ENCODE data around the gene ATXN10.

ATXN10 gene

DNA sequence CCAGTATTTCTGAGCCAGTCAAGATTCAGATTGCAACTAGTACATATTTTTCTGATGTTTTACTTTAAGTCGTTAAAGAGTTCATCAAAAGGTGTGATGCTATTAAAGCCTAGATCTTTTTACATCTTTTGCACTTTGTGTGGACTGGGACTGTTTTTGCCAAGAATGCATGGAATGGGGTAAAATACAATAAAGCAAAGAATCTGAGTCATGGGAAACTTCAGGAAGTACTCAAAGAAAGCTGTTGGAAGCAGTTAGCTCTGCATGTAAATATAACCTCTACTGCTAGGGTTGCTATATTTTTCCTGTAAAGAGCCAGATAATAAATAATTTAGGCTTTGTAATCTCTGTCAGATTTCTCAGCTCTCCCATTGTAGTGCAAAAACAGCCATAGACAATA, 20.9 kb downstream of the ATXN10 start:
- H3K27ac ChIP-seq (ENCODE audit: low read depth, low read length) = peak overlapping the region; percentile 83
- H3K9ac ChIP-seq (ENCODE audit: low read depth, low read length) = no peak overlapping the region
- H3K36me3 ChIP-seq (ENCODE audit: control insufficient read depth, insufficient read depth, low read length) = peaks cover 69% of the 10 kb centered on the region
- no peaks in the 10 kb centered on the region for H3K27me3 ChIP-seq (ENCODE audit: control insufficient read depth, insufficient read depth, low read length)
- peaks cover 10% of the 10 kb centered on the region; the same call in 1 of the 2 replicates for H3K4me1 ChIP-seq (ENCODE audit: control insufficient read depth, insufficient read depth, low read length)
- H3K9me3 ChIP-seq (ENCODE audit: control insufficient read depth, insufficient read depth, low read length) = no peaks in the 10 kb centered on the region
- no peak overlapping the region for H3K4me3 ChIP-seq (ENCODE audit: low read depth, low read length)

DNA sequence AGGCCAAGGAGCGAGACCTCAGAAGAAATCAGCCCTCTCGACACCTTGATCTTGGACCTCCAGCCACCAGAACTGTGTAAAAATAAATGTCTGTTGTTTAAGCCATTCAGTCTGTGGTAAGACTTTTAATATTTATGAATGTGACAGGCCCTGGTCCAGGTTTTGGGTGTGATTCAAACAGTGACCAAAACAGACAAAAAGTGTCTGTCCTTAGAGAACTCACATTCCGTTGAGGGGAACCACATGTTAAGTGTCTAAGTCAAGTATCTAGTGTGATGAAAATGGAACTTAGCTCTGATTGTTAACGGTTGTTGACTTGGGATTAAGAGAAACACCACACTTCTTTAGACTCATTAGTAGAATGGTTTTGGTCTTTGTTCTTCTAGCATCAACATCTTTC, 22.2 kb downstream of the ATXN10 start:
- Histone ChIP-seq H3K36me3 (ENCODE audit: control insufficient read depth, insufficient read depth, low read length) (peaks cover 80% of the 10 kb centered on the region), H3K27ac (ENCODE audit: low read depth, low read length) (no peak overlapping the region), H3K4me3 (ENCODE audit: low read depth, low read length) (no peak overlapping the region), H3K27me3 (ENCODE audit: control insufficient read depth, insufficient read depth, low read length) (no peaks in the 10 kb centered on the region), H3K9ac (ENCODE audit: low read depth, low read length) (no peak overlapping the region), H3K4me1 (ENCODE audit: control insufficient read depth, insufficient read depth, low read length) (peaks cover 10% of the 10 kb centered on the region; the same call in 1 of the 2 replicates), H3K9me3 (ENCODE audit: control insufficient read depth, insufficient read depth, low read length) (no peaks in the 10 kb centered on the region)

DNA sequence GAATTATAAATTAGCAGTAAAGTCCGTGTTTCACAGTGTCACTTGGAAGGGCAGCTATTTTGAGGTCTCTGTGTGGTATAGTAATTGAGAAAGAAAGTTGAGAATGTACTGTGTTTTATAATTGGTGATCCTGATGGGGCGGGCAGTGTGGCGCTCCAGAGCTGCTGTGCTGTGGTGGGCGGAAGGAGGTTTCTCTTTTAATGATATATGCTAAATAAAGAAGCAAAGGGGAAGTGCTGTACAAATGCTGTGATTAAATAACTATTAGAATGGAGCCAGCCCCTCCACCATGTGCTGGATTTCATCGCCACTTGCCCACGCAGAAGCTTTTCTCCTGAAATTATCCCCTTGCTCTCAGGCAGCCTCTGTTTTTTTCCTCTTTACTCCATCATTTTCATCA, 24.6 kb downstream of the ATXN10 start:
- Histone ChIP-seq H3K4me1 (ENCODE audit: control insufficient read depth, insufficient read depth, low read length) (peaks cover 10% of the 10 kb centered on the region; the same call in 1 of the 2 replicates), H3K9me3 (ENCODE audit: control insufficient read depth, insufficient read depth, low read length) (no peaks in the 10 kb centered on the region), H3K4me3 (ENCODE audit: low read depth, low read length) (no peak overlapping the region), H3K27ac (ENCODE audit: low read depth, low read length) (no peak overlapping the region), H3K9ac (ENCODE audit: low read depth, low read length) (no peak overlapping the region), H3K36me3 (ENCODE audit: control insufficient read depth, insufficient read depth, low read length) (peaks cover 71% of the 10 kb centered on the region), H3K27me3 (ENCODE audit: control insufficient read depth, insufficient read depth, low read length) (no peaks in the 10 kb centered on the region)

DNA sequence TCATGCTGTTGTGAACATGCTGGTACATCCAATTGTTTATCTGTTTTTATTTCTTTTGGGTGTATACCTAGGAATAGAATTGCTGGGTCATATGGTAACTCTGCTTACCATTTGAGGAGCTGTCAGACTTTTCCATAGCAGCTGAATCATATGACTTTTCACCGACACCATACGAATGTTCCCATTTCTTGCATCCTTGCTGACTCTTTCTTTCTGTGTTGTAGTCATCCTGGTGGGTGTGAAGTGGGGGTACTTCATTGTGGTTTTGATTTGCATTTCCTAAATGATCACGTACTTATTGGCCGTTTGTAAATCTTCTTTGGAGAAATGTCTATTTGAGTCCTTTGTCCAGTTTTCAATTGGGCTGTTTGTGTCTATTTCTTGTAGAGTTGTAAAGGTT, 26.5 kb downstream of the ATXN10 start:
- no peak overlapping the region for H3K9ac ChIP-seq (ENCODE audit: low read depth, low read length)
- no peaks in the 10 kb centered on the region for H3K27me3 ChIP-seq (ENCODE audit: control insufficient read depth, insufficient read depth, low read length)
- no peaks in the 10 kb centered on the region for H3K9me3 ChIP-seq (ENCODE audit: control insufficient read depth, insufficient read depth, low read length)
- H3K4me3 ChIP-seq (ENCODE audit: low read depth, low read length) = no peak overlapping the region
- no peak overlapping the region for H3K27ac ChIP-seq (ENCODE audit: low read depth, low read length)
- peaks cover 74% of the 10 kb centered on the region for H3K36me3 ChIP-seq (ENCODE audit: control insufficient read depth, insufficient read depth, low read length)
- H3K4me1 ChIP-seq (ENCODE audit: control insufficient read depth, insufficient read depth, low read length) = no peaks in the 10 kb centered on the region

DNA sequence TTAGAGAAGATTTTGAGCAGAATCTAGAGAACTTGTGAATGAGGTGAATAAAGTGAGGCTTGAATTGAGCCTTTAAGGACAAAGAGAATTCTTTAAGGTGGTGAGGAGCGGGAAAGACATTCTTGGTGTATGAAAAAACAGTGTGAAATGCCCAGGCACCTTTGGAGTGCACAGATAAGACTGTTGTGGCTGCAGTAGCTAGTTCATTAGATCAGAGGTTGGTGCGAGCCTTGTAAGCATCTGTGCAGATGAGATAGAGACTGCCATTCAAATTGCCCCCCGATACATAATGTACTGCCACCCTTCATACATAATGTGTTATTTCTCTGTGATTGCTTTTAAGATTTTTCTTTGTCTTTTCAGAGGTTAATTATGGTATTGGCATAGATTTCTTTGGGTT, 31.3 kb downstream of the ATXN10 start:
- Histone ChIP-seq H3K9ac (ENCODE audit: low read depth, low read length) (no peak overlapping the region), H3K36me3 (ENCODE audit: control insufficient read depth, insufficient read depth, low read length) (peaks cover 73% of the 10 kb centered on the region)

DNA sequence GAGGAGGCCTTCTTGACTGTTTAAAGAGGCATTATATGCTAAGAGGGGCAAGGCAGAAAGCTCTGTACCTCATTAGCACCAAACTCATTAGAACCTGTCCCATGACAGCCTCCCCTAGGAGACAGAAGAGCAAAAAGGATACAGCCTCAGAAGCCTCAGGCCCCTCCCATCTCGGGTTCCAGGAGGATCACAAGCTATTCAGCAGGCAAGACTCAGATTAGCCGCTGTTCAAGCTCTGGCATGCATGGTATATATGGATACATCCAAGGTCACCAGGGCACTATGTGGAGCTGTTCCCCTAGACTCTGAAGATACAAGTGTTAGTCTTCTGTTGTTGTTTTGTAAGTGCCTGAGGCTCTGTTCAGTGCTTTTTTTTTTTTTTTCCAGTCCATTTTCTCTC, 32.1 kb downstream of the ATXN10 start:
- no peak overlapping the region for H3K27ac ChIP-seq (ENCODE audit: low read depth, low read length)
- H3K9me3 ChIP-seq (ENCODE audit: control insufficient read depth, insufficient read depth, low read length) = no peaks in the 10 kb centered on the region
- H3K36me3 ChIP-seq (ENCODE audit: control insufficient read depth, insufficient read depth, low read length) = peaks cover 70% of the 10 kb centered on the region
- H3K4me3 ChIP-seq (ENCODE audit: low read depth, low read length) = no peak overlapping the region
- no peak overlapping the region for H3K9ac ChIP-seq (ENCODE audit: low read depth, low read length)
- no peaks in the 10 kb centered on the region for H3K4me1 ChIP-seq (ENCODE audit: control insufficient read depth, insufficient read depth, low read length)
- no peaks in the 10 kb centered on the region for H3K27me3 ChIP-seq (ENCODE audit: control insufficient read depth, insufficient read depth, low read length)

More for the DNA sequence above, 31.3 kb downstream of the ATXN10 start:
- Histone ChIP-seq H3K27ac (ENCODE audit: low read depth, low read length) (no peak overlapping the region), H3K4me3 (ENCODE audit: low read depth, low read length) (no peak overlapping the region), H3K9me3 (ENCODE audit: control insufficient read depth, insufficient read depth, low read length) (no peaks in the 10 kb centered on the region), H3K27me3 (ENCODE audit: control insufficient read depth, insufficient read depth, low read length) (no peaks in the 10 kb centered on the region), H3K4me1 (ENCODE audit: control insufficient read depth, insufficient read depth, low read length) (no peaks in the 10 kb centered on the region)

DNA sequence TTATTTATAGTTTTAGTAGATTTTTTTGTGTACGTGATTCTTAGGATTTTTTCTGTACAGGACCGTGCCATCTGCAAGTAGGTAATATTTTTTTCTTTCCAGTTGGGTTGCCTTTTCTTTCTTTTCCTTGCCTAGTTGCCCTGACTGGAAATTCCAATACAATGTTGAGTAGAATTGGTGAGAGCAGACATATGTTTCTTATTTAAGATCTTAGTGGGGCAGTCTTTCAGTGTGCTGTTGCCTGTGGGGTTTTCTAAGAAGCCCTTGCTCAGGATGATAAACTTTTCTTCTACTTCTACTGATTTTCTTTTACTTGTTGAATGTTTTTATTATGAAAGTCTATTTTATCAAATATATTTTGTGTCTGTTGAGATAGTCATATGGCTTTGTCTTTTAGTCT, 33.0 kb downstream of the ATXN10 start:
- peaks cover 74% of the 10 kb centered on the region for H3K36me3 ChIP-seq (ENCODE audit: control insufficient read depth, insufficient read depth, low read length)
- no peaks in the 10 kb centered on the region for H3K27me3 ChIP-seq (ENCODE audit: control insufficient read depth, insufficient read depth, low read length)
- H3K9ac ChIP-seq (ENCODE audit: low read depth, low read length) = no peak overlapping the region
- no peaks in the 10 kb centered on the region for H3K4me1 ChIP-seq (ENCODE audit: control insufficient read depth, insufficient read depth, low read length)
- no peak overlapping the region for H3K27ac ChIP-seq (ENCODE audit: low read depth, low read length)
- no peaks in the 10 kb centered on the region for H3K9me3 ChIP-seq (ENCODE audit: control insufficient read depth, insufficient read depth, low read length)
- no peak overlapping the region for H3K4me3 ChIP-seq (ENCODE audit: low read depth, low read length)

DNA sequence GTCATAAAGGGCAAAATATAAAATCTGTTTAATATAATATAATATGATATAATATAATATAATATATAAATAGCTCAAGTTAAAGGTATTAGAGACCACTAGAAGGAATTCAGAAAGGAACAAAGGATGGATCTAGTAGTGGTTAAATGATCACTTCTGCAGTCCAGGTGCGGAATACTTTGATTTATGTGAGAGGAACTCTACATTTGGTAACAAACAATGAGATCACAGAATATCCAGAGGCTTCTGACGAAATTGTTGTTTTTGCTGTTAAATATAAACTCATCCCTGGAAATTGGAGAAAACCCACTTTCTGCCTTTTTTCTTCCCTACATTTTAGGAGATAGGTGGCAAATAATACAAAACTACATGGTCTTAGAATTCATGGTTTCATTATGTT, 36.0 kb downstream of the ATXN10 start:
- H3K4me3 ChIP-seq (ENCODE audit: low read depth, low read length) = no peak overlapping the region
- no peak overlapping the region for H3K27ac ChIP-seq (ENCODE audit: low read depth, low read length)
- H3K36me3 ChIP-seq (ENCODE audit: control insufficient read depth, insufficient read depth, low read length) = peaks cover 61% of the 10 kb centered on the region
- H3K27me3 ChIP-seq (ENCODE audit: control insufficient read depth, insufficient read depth, low read length) = no peaks in the 10 kb centered on the region
- no peak overlapping the region for H3K9ac ChIP-seq (ENCODE audit: low read depth, low read length)
- H3K9me3 ChIP-seq (ENCODE audit: control insufficient read depth, insufficient read depth, low read length) = no peaks in the 10 kb centered on the region
- H3K4me1 ChIP-seq (ENCODE audit: control insufficient read depth, insufficient read depth, low read length) = no peaks in the 10 kb centered on the region

DNA sequence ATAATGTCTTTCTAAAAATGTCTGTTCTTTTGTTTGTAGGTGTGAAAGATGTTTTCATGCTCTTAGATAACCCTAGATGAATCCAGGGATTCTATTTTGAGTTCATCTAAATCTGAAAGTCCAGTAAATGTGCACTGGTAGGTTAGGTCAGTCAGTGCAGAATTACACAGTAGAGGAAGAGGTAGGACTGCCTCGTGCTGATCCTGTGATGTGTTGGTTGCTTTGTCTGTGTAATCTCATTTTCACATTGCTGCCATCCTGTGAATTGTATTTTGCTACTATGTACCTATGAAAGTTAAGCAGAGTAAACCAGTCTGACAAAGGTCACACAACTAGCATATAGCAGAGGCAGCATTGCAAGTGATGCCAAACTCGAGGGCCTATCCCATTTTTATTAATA, 36.5 kb downstream of the ATXN10 start:
- Histone ChIP-seq H3K36me3 (ENCODE audit: control insufficient read depth, insufficient read depth, low read length) (peaks cover 61% of the 10 kb centered on the region), H3K4me3 (ENCODE audit: low read depth, low read length) (no peak overlapping the region), H3K9ac (ENCODE audit: low read depth, low read length) (no peak overlapping the region), H3K9me3 (ENCODE audit: control insufficient read depth, insufficient read depth, low read length) (no peaks in the 10 kb centered on the region), H3K4me1 (ENCODE audit: control insufficient read depth, insufficient read depth, low read length) (no peaks in the 10 kb centered on the region), H3K27me3 (ENCODE audit: control insufficient read depth, insufficient read depth, low read length) (no peaks in the 10 kb centered on the region), H3K27ac (ENCODE audit: low read depth, low read length) (no peak overlapping the region)

DNA sequence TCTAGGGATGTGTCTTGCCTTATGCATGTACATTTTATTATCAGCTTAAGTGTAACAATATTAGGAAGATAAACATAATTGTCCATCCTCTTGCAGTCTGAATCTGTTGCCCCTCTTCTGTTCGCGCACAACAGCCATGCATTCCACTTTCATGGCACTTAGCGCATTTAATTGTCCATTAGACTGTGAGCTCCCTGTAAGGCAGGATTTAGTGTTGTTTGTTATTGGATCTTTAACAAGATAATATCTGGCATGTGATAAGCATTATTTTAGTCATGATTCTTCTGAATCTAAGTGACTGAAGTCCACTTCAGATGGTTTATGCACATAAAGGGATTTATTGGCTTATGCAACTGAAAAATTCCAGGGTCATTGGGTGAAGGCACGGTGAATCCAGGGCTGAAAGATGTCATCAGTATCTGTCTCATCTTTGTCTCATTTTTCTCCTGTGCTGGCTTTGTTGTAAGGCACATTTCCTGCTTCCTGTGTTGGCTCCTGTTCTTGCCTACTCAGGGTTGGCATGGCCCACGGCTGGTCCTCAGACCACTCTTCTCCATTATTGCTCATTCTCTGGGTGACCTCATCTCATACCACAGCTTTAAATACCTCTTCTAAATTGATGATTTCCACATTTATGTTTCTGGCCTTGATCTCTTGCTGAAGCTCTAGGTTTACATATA, 37.6 kb downstream of the ATXN10 start:
- Histone ChIP-seq H3K4me3 (ENCODE audit: low read depth, low read length) (no peak overlapping the region), H3K27ac (ENCODE audit: low read depth, low read length) (no peak overlapping the region), H3K27me3 (ENCODE audit: control insufficient read depth, insufficient read depth, low read length) (no peaks in the 10 kb centered on the region), H3K36me3 (ENCODE audit: control insufficient read depth, insufficient read depth, low read length) (peaks cover 59% of the 10 kb centered on the region), H3K9me3 (ENCODE audit: control insufficient read depth, insufficient read depth, low read length) (no peaks in the 10 kb centered on the region), H3K4me1 (ENCODE audit: control insufficient read depth, insufficient read depth, low read length) (no peaks in the 10 kb centered on the region), H3K9ac (ENCODE audit: low read depth, low read length) (no peak overlapping the region)

DNA sequence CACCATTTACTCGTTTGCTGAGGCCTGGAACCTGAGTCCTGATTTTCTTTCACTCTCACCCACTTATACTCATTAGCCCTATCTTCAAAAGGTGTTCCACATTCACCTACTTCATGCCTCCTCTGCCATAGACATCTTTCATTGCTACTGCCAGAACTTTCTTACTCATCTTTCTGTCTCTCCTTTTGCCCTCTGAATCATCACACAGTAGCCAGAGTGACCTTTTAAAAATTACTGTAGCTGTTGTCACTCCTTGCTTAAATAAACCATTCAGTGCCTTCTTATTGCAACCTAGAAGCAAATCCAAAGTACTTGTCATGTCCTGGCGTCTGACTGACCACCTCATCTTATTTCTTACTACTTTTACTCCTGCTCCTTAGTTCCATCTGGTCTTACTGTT, 38.2 kb downstream of the ATXN10 start:
- Histone ChIP-seq H3K27ac (ENCODE audit: low read depth, low read length) (no peak overlapping the region), H3K9ac (ENCODE audit: low read depth, low read length) (no peak overlapping the region), H3K27me3 (ENCODE audit: control insufficient read depth, insufficient read depth, low read length) (no peaks in the 10 kb centered on the region), H3K9me3 (ENCODE audit: control insufficient read depth, insufficient read depth, low read length) (no peaks in the 10 kb centered on the region), H3K36me3 (ENCODE audit: control insufficient read depth, insufficient read depth, low read length) (peaks cover 57% of the 10 kb centered on the region), H3K4me1 (ENCODE audit: control insufficient read depth, insufficient read depth, low read length) (no peaks in the 10 kb centered on the region), H3K4me3 (ENCODE audit: low read depth, low read length) (no peak overlapping the region)
